ENCODE results near the gene CEP89.
A peak's percentile ranks its signal among the peaks of the same experiment; 100 is the strongest.

CEP89 gene

GRCh38 chr19:32876919-32877285 lies 94.9 kb downstream of the CEP89 start:
- no peak for TF ChIP-seq CTCF (IDR thresholded peaks at IDR 0.05; ENCODE audit: control insufficient read depth, insufficient read depth, low read depth, low read length, missing control alignments)
- H3K4me3 ChIP-seq (ENCODE audit: control insufficient read depth, low read depth, low read length) = no peak overlapping the region
- DNase-seq (ENCODE audit: low read depth) = peak; percentile 82

GRCh38 chr19:32876236-32876918 lies 95.4 kb downstream of the CEP89 start:
- H3K4me3 ChIP-seq (ENCODE audit: control insufficient read depth, low read depth, low read length) = no peak overlapping the region
- no peak for TF ChIP-seq CTCF (IDR thresholded peaks at IDR 0.05; ENCODE audit: control insufficient read depth, insufficient read depth, low read depth, low read length, missing control alignments)
- DNase-seq (ENCODE audit: low read depth) = no peak

GRCh38 chr19:32875428-32875827 lies 96.3 kb downstream of the CEP89 start:
- H3K4me3 ChIP-seq (ENCODE audit: control insufficient read depth, low read depth, low read length) = no peak overlapping the region
- no peak for DNase-seq (ENCODE audit: low read depth)
- no peak for TF ChIP-seq CTCF (IDR thresholded peaks at IDR 0.05; ENCODE audit: control insufficient read depth, insufficient read depth, low read depth, low read length, missing control alignments)

- H3K4me3 ChIP-seq (ENCODE audit: control insufficient read depth, low read depth, low read length) = no peak overlapping the region
- TF ChIP-seq CTCF (IDR thresholded peaks at IDR 0.05; ENCODE audit: control insufficient read depth, insufficient read depth, low read depth, low read length, missing control alignments) = no peak
- no peak for DNase-seq (ENCODE audit: low read depth)
These were observed 97.2 kb downstream of the CEP89 start for GRCh38 chr19:32874605-32875004.

GRCh38 chr19:32873247-32873959 lies 98.4 kb downstream of the CEP89 start:
- no peak for DNase-seq (ENCODE audit: low read depth)
- TF ChIP-seq CTCF (IDR thresholded peaks at IDR 0.05; ENCODE audit: control insufficient read depth, insufficient read depth, low read depth, low read length, missing control alignments) = no peak
- H3K4me3 ChIP-seq (ENCODE audit: control insufficient read depth, low read depth, low read length) = no peak overlapping the region

- no peak for DNase-seq (ENCODE audit: low read depth)
- no peak overlapping the region for H3K4me3 ChIP-seq (ENCODE audit: control insufficient read depth, low read depth, low read length)
- no peak for TF ChIP-seq CTCF (IDR thresholded peaks at IDR 0.05; ENCODE audit: control insufficient read depth, insufficient read depth, low read depth, low read length, missing control alignments)
These were observed 99.4 kb downstream of the CEP89 start for GRCh38 chr19:32872391-32872790.

All from AG09309 (cell line).